T-helper 1 cell treated with Interleukin-12 subunit alpha and Interleukin-12 subunit beta and Interleukin-4 antibody, amounts not matched to agents 30 μg/mL and 1 μg/mL, for 36 hours (primary cell): ENCODE data around the gene DNAI4.

Source experiments
- H3K27ac Mint-ChIP-seq: one replicate; pipeline ENCODE4 v1.8.0; 2021; ENCODE audit warnings: mild to moderate bottlenecking, mixed read lengths
- H3K27me3 Mint-ChIP-seq: one replicate; pipeline ENCODE4 v1.8.0; 2021; ENCODE audit warnings: low read depth, mixed read lengths
- H3K36me3 Mint-ChIP-seq: one replicate; pipeline ENCODE4 v1.8.0; 2021; ENCODE audit warnings: low read depth, mixed read lengths
- H3K4me1 Mint-ChIP-seq: one replicate; pipeline ENCODE4 v1.8.0; 2021; ENCODE audit warnings: low read depth, mixed read lengths
- H3K4me3 Mint-ChIP-seq: one replicate; pipeline ENCODE4 v1.8.0; 2021; ENCODE audit warnings: mild to moderate bottlenecking, moderate library complexity, mixed read lengths
- H3K9me3 Mint-ChIP-seq: one replicate; pipeline ENCODE4 v1.8.0; 2021; ENCODE audit warnings: mixed read lengths

Gene DNAI4

DNA sequence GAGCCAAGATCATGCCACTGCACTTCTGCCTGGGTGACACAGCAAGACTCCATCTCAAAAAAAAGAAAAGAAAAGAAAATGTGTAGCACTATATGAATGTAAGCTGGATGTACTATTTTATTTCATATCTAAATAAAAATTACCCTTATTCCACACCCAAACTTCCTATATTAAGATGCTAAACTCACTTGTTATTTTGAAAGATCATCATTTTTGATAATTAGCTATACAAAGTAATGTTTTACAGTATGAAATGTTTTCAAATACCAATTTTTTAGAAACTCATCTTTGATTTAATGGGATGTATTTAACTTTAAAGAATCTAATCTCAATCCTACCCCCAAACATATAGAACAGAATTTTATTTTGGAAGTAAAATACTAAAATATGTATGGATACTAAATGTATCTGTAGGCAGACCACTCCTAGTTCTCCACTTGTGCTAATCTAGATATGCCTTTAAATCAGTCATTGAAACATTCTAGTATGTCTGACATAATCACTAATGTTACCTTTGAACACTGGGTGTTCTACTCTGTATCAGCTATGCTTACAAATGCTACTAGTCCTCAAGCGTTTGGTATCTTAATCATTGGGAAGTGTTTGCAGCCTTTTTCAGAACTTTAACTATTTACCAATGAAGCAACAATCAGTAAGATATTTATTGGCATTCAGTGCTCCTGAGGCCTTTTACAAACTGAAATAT is 13.0 kb upstream of the DNAI4 start:
- peaks cover 56% of the 10 kb centered on the region for H3K4me1 Mint-ChIP-seq
- no peaks in the 10 kb centered on the region for H3K27me3 Mint-ChIP-seq
- H3K36me3 Mint-ChIP-seq = peaks cover 24% of the 10 kb centered on the region
- no peak overlapping the region for H3K27ac Mint-ChIP-seq
- no peak overlapping the region for H3K4me3 Mint-ChIP-seq
- no peaks in the 10 kb centered on the region for H3K9me3 Mint-ChIP-seq

DNA sequence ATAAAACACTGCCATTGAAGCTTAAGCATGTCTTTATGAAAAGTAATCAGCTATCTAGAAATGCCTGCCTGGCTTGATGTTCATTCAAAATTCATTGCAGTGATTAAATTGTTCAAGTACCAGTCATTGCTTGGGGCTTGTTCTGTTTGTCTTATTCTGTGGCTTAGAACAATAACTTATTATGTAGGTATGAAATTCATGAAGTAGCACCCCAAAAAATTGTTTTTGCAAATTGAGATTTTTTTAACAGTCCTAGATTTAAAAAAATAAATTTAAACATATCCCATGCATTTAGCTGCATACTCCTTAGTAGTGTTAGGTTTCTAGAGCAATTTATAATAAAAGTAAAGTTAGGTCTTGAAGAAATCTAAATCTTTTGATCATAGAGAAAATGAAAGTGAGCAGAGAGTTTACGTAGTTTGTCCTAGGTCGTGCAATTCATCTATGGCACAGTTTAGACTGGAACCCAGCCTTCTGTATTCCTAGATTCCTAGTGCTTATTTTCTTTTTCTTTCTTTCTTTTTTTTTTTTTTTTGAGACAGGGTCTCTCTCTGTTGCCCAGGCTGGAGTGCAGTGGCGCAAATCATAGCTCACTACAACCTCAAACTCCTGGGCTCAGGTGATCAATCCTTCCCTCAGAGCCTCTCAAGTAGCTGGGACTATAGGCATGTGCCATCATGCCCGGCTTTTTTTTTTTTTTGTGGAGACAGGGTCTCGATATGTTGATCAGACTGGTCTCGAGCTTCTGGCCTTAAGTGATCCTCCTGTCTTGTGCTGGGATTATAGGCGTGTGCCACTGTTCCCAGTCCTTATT is 9.4 kb upstream of the DNAI4 start:
- H3K27ac Mint-ChIP-seq = peak overlapping the region; percentile 81

DNA sequence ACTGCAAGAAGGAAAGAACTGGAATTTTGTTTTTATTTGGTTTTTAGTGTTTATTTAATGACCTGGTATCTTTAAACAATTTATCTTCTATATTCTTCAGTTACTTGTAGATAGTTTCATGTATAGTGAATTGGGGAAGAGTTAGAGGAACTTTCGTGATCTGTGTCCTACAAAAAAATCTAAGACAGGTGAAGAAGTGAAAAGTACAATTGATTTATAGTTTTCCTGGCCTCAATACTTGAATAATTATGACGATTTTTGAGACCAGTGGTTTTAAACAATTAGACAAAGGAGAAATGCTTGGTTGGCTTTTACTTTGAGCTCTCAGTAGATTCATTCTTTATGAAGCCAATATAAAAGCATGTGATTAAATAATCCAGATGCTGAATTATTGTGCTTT is 7.6 kb upstream of the DNAI4 start:
- Mint-ChIP-seq H3K4me3 (peak overlapping the region; percentile 77), H3K4me1 (peaks cover 58% of the 10 kb centered on the region), H3K27me3 (no peaks in the 10 kb centered on the region), H3K9me3 (no peaks in the 10 kb centered on the region), H3K36me3 (peaks cover 8% of the 10 kb centered on the region), H3K27ac (peak overlapping the region; percentile 69)

More for the DNA sequence above, 9.4 kb upstream of the DNAI4 start:
- no peaks in the 10 kb centered on the region for H3K27me3 Mint-ChIP-seq
- H3K9me3 Mint-ChIP-seq = no peaks in the 10 kb centered on the region
- H3K4me1 Mint-ChIP-seq = peaks cover 54% of the 10 kb centered on the region
- H3K36me3 Mint-ChIP-seq = peaks cover 8% of the 10 kb centered on the region
- peak overlapping the region; percentile 82 for H3K4me3 Mint-ChIP-seq

DNA sequence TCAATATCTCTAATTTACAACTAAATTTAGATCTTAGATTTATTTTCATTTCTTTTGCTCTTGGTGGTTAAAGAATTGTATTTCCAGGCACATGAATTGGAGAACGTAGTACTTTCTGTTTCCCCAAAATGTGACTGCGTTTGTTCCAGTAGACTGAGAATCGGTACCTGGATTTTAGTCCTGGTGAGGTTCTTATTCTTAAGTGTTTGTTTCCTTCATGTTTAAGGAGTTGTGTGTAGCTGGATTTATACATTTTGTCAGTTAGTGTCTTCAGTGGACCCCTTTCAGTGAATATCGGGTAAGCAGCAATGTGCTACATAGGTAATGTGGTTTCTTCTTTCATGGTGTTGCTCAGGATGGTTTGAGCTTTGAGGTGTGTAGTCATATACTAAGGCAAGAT is 6.9 kb upstream of the DNAI4 start:
- Mint-ChIP-seq H3K36me3 (peaks cover 8% of the 10 kb centered on the region), H3K27ac (peak overlapping the region; percentile 87), H3K27me3 (no peaks in the 10 kb centered on the region), H3K9me3 (no peaks in the 10 kb centered on the region), H3K4me1 (peaks cover 55% of the 10 kb centered on the region), H3K4me3 (peak overlapping the region; percentile 90)

DNA sequence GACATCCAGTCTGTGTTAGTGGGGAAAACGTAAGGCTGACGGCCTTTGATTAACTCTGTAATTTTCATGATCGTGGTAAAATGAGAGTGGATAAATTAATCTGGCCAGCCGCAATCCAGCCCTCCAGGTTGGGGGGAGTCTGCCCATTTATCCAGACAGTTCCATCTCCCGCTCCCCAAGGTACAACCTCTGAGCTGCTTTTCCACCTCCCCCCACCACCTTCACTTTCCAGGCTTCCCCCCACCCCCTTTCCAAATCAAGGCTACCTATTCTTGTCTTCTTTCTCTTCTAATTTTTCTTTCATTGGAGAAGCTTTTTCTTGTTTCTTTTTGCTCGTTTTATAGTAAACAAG is 6.1 kb upstream of the DNAI4 start:
- Mint-ChIP-seq H3K4me3 (peak overlapping the region; percentile 90), H3K4me1 (peaks cover 58% of the 10 kb centered on the region), H3K27me3 (no peaks in the 10 kb centered on the region), H3K9me3 (no peaks in the 10 kb centered on the region), H3K36me3 (peaks cover 7% of the 10 kb centered on the region), H3K27ac (peak overlapping the region; percentile 87)

DNA sequence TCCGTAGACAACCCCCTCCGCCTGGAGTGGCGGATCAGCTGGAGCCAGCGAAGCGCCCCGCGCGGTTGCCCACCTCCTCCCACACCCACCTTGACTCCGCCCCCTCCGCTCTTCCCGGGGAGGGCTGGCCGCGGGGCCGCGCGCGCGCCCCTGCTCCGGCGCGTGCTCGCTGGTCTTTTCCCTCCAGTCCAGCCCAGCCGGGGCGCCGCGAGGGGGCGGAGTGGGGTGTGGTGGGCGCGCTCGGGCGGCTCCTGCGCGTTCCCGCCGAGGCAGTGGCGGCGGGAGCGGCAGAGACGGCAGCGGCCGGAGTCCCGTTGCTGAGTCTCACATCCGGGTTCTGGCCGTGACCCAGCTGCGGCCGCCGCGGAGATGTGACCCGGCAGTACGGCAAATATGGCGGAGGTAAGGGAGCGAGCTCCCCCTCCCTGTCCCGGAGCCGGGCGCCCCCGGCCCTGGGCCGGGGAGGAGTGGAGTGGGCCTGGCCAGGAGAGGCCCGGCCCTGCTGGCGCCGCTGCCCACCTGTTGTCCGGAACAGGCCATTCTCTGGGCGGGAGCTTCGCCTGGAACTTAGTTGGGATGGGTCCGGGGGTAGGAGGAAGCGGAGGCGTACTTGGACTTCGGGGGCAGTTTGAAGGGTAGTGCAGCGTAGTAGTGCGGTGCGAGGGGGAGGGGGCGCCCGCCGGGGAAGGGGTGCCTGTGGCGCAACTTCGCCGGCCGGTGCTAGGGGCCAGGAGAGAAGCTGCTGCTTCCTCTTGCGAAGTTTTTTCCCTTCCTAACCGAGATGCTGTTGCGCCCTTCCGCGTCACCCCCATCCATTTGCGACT is 5.6 kb upstream of the DNAI4 start:
- Mint-ChIP-seq H3K27ac (peak overlapping the region; percentile 87), H3K4me1 (peaks cover 55% of the 10 kb centered on the region), H3K36me3 (peaks cover 7% of the 10 kb centered on the region), H3K27me3 (no peaks in the 10 kb centered on the region), H3K9me3 (no peaks in the 10 kb centered on the region), H3K4me3 (peak overlapping the region; percentile 90)

DNA sequence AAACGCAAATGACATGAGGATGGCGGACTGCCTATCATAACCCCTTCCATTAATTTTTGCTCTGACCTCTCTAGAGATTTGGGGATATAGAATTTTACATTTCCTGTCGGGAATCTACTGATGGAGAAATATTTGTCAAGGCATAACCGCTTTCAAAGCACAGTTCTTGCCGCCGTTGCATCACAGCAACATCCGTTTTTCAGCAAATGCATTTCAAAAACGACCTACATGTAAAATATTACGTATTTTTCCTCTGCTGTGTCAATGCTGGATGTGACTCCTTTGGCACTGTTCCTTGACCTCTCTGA is 5.0 kb upstream of the DNAI4 start:
- H3K27me3 Mint-ChIP-seq = no peaks in the 10 kb centered on the region
- H3K9me3 Mint-ChIP-seq = no peaks in the 10 kb centered on the region
- peaks cover 50% of the 10 kb centered on the region for H3K4me1 Mint-ChIP-seq
- H3K27ac Mint-ChIP-seq = peak overlapping the region; percentile 87
- H3K36me3 Mint-ChIP-seq = peaks cover 7% of the 10 kb centered on the region
- peak overlapping the region; percentile 90 for H3K4me3 Mint-ChIP-seq

DNA sequence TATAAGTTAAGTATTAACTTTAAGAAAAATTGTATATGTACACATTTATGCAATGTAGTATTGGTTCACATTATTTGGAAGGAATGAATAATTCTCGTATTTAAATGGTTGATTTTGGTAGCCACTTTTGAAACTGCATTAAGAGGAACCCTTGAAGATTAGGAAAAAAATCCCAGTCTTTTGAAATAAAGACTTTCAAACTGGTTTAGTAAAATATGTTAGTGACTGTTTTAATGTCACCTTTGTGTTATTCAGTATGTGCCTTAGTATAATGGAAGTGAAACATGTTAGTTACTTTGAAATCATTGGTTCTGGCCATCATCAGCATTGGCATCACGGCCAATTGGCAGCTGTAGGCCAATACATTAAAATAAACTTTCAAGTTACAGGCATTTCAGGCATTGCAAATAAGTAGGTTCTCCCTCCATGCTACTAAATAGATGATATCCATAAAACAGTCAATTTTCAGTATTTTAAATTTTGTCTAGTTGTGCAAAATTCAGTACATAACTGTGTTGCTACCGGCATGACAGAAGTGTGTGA is 4.6 kb upstream of the DNAI4 start:
- Mint-ChIP-seq H3K9me3 (no peaks in the 10 kb centered on the region), H3K4me1 (peaks cover 50% of the 10 kb centered on the region), H3K36me3 (peaks cover 7% of the 10 kb centered on the region), H3K27ac (peak overlapping the region; percentile 87), H3K4me3 (peak overlapping the region; percentile 90), H3K27me3 (no peaks in the 10 kb centered on the region)

DNA sequence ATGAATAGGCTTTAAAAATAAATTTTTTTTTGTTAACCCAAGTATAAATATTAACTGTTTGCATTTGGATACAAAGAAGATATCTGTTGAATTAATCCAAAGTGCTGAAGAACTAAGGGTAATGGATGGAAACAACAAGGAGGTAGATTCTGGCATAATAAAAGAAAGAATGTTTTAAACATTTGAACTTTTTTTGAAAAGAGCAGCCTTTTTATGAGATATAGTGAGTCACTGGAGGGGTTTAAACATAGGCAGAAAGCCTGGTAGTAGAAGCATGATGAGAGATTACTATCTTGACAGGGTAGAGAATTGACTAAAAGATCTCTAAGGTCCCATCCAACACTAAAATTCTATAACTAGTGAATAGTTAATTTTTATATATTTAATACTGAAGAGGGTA is 2.9 kb upstream of the DNAI4 start:
- no peak overlapping the region for H3K4me3 Mint-ChIP-seq
- H3K9me3 Mint-ChIP-seq = no peaks in the 10 kb centered on the region
- H3K36me3 Mint-ChIP-seq = peaks cover 6% of the 10 kb centered on the region
- no peak overlapping the region for H3K27ac Mint-ChIP-seq
- H3K27me3 Mint-ChIP-seq = no peaks in the 10 kb centered on the region
- H3K4me1 Mint-ChIP-seq = peaks cover 47% of the 10 kb centered on the region

DNA sequence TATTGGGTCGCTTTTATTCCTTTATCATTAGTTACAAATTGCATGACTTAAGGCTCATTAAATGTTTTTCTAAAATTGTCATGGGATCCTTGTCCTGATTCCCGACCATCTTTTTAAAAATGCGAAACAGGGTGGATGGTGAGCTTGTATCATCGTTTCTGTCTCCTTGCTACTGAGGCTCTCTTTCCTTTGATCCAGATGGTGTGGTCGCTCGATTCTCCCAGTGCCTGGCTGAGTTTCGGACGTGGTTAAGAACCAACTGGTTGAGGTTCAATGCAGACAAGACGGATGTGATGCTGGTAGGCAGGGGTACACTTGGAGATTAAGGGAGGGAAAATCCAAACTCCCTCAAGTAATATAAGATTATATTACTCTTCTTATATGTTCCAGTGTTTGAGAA is 1.3 kb upstream of the DNAI4 start:
- peaks cover 3% of the 10 kb centered on the region for H3K36me3 Mint-ChIP-seq
- H3K27me3 Mint-ChIP-seq = no peaks in the 10 kb centered on the region
- peak overlapping the region; percentile 90 for H3K4me3 Mint-ChIP-seq
- H3K27ac Mint-ChIP-seq = peak overlapping the region; percentile 88
- no peaks in the 10 kb centered on the region for H3K9me3 Mint-ChIP-seq
- H3K4me1 Mint-ChIP-seq = peaks cover 42% of the 10 kb centered on the region

DNA sequence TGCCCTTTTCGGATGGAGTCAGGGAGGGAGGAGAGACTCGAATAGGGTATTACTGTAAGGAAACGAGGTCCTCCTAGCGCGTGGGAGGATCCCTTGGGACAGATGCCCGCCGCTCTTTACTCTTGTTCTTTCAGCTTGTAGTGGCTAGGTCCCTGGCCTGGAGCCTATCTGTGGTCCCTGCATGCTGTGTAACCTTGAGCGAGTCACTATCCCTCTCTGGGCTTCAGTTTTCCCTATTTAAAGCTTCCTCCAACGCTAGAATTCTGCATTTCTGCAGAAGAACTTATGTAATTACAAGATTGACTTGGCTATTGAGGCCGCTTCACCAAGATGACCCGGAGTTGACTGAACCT is 878 bp upstream of the DNAI4 start:
- H3K9me3 Mint-ChIP-seq = no peaks in the 10 kb centered on the region
- H3K4me3 Mint-ChIP-seq = peak overlapping the region; percentile 90
- peak overlapping the region; percentile 88 for H3K27ac Mint-ChIP-seq
- H3K4me1 Mint-ChIP-seq = peaks cover 42% of the 10 kb centered on the region
- no peaks in the 10 kb centered on the region for H3K27me3 Mint-ChIP-seq
- peaks cover 3% of the 10 kb centered on the region for H3K36me3 Mint-ChIP-seq

DNA sequence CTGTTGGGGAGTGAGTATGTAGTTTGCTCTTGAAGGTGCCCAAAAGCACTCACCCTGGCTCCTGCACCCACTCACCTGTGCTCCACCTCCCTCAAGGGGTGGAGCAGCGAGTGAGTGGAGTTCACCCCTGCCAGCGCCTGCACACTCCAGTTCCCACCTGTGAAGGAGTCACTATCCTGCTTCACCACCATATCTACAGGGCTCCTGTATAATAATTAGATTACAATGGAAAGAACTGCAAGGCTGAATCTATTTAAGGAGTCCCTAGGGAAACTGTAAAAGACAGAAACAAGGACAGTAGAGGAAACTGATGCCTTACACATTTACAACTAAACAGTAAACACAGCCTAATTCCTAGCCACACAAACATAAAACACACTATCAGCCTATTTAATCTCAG is 4.1 kb downstream of the DNAI4 start:
- Mint-ChIP-seq H3K27me3 (no peaks in the 10 kb centered on the region), H3K4me3 (no peak overlapping the region), H3K36me3 (peaks cover 15% of the 10 kb centered on the region), H3K27ac (no peak overlapping the region), H3K4me1 (peaks cover 14% of the 10 kb centered on the region), H3K9me3 (peaks cover 11% of the 10 kb centered on the region)

DNA sequence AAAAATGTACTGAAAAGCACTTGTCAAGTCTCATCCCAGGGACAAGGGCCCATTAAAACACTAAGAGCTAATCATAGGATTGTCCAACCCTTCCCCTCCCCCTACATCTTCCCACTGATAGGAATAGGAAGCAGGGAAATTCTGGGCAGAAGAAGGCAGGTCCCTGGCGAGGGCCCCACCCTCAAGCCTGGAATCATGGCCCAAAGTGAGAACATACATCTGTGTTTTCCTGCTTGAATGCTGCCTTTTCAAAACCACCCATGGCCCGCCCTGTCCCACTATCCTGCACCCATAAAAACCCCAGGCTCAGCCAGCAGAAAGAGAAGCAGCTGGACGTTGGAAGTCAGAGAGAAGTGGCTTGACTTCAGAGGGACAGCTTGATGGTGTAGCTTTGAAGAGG is 4.8 kb downstream of the DNAI4 start:
- no peak overlapping the region for H3K4me3 Mint-ChIP-seq
- peaks cover 11% of the 10 kb centered on the region for H3K9me3 Mint-ChIP-seq
- H3K27ac Mint-ChIP-seq = no peak overlapping the region
- H3K4me1 Mint-ChIP-seq = peaks cover 14% of the 10 kb centered on the region
- H3K27me3 Mint-ChIP-seq = no peaks in the 10 kb centered on the region
- H3K36me3 Mint-ChIP-seq = peaks cover 15% of the 10 kb centered on the region

DNA sequence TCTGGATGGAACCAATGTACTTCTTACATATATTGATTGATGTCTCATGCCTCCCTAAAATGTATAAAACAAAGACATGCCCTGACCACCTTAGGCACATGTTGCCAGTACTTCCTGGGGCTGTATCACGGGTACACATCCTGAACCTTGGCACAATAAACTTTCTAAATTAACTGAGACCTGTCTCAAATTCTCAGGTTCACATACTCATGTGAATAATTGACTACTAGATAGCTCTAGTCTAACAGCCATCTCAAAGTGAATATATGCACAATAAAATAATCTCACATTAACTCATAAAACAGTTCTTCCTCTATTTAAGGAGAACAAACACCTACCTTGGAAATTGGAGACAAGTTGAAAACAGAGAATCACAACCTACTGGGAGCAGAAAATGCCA is 5.6 kb downstream of the DNAI4 start:
- peaks cover 15% of the 10 kb centered on the region for H3K36me3 Mint-ChIP-seq
- no peak overlapping the region for H3K27ac Mint-ChIP-seq
- no peak overlapping the region for H3K4me3 Mint-ChIP-seq
- H3K27me3 Mint-ChIP-seq = no peaks in the 10 kb centered on the region
- peaks cover 14% of the 10 kb centered on the region for H3K4me1 Mint-ChIP-seq
- H3K9me3 Mint-ChIP-seq = peaks cover 11% of the 10 kb centered on the region
